Astrocyte (in vitro differentiated cells and primary cell): ENCODE measurements around the gene UBA3. TPM values are rescaled to one million over a fixed set of nuclear protein-coding genes. Genes with fewer than 3 reads are reported as not detected.

ENCODE experiments used
- DNase-seq: peaks from one replicate; pipeline ENCODE4 v3.0.0-alpha.2; 2010; ENCODE audit warnings: low read depth
- FAIRE-seq: peaks from 2 replicates; lab custom pipeline; 2011; peaks lifted over from hg19 to GRCh38; lab: Jason Lieb, UNC
- H2AFZ ChIP-seq: 2 replicates; pipeline ENCODE4 v1.6.0; 2012; ENCODE audit warnings: low read depth, low read length, inconsistent platforms
- H3K27ac ChIP-seq: 2 replicates; pipeline ENCODE4 v1.5.1; 2011; ENCODE audit warnings: low read depth, low read length, inconsistent platforms
- H3K27me3 ChIP-seq: 2 replicates; pipeline ENCODE4 v1.6.0; 2011; ENCODE audit warnings: low read length, inconsistent platforms; ENCODE audit not compliant: insufficient read depth
- H3K36me3 ChIP-seq: 2 replicates; pipeline ENCODE4 v1.5.1; 2011; ENCODE audit warnings: low read length, inconsistent platforms; ENCODE audit not compliant: insufficient read depth
- H3K4me1 ChIP-seq: 2 replicates; pipeline ENCODE4 v1.5.1; 2011; ENCODE audit warnings: low read length, inconsistent platforms; ENCODE audit not compliant: insufficient read depth
- H3K4me2 ChIP-seq: 2 replicates; pipeline ENCODE4 v1.6.0; 2012; ENCODE audit warnings: low read length, inconsistent platforms
- H3K4me3 ChIP-seq: 2 replicates; pipeline ENCODE4 v1.5.1; 2011; ENCODE audit warnings: low read depth, mild to moderate bottlenecking, low read length, inconsistent platforms; ENCODE audit not compliant: insufficient read depth
- H3K79me2 ChIP-seq: 2 replicates; pipeline ENCODE4 v1.6.0; 2012; ENCODE audit warnings: mild to moderate bottlenecking, low read length, inconsistent platforms; ENCODE audit not compliant: insufficient read depth
- H3K9ac ChIP-seq: 2 replicates; pipeline ENCODE4 v1.6.0; 2012; ENCODE audit warnings: mild to moderate bottlenecking, low read length, inconsistent platforms
- H3K9me3 ChIP-seq: 2 replicates; pipeline ENCODE4 v1.5.1; 2012; ENCODE audit warnings: low read depth, mild to moderate bottlenecking, low read length, inconsistent platforms; ENCODE audit not compliant: insufficient read depth
- H4K20me1 ChIP-seq: 2 replicates; pipeline ENCODE4 v1.6.0; 2012; ENCODE audit warnings: low read length, inconsistent platforms; ENCODE audit not compliant: insufficient read depth
- H3K27ac Mint-ChIP-seq: one replicate; pipeline ENCODE4 v1.8.0; 2021; ENCODE audit warnings: mild to moderate bottlenecking, mixed read lengths; ENCODE audit not compliant: unreplicated experiment
- H3K27me3 Mint-ChIP-seq: one replicate; pipeline ENCODE4 v1.8.0; 2021; ENCODE audit warnings: low read depth, mixed read lengths; ENCODE audit not compliant: unreplicated experiment
- H3K36me3 Mint-ChIP-seq: one replicate; pipeline ENCODE4 v1.8.0; 2021; ENCODE audit warnings: low read depth, mixed read lengths; ENCODE audit not compliant: unreplicated experiment
- H3K4me1 Mint-ChIP-seq: one replicate; pipeline ENCODE4 v1.8.0; 2021; ENCODE audit warnings: low read depth, mixed read lengths; ENCODE audit not compliant: unreplicated experiment
- H3K4me3 Mint-ChIP-seq: one replicate; pipeline ENCODE4 v1.8.0; 2021; ENCODE audit warnings: mild to moderate bottlenecking, moderate library complexity, mixed read lengths; ENCODE audit not compliant: unreplicated experiment
- H3K9me3 Mint-ChIP-seq: one replicate; pipeline ENCODE4 v1.8.0; 2021; ENCODE audit warnings: mild to moderate bottlenecking, mixed read lengths; ENCODE audit not compliant: unreplicated experiment
- CTCF ChIP-seq: IDR thresholded peaks from 2 replicates; pipeline ENCODE4 v1.5.1; 2011; ENCODE audit warnings: low read depth, mild to moderate bottlenecking, inconsistent platforms, low read length, moderate library complexity; ENCODE audit not compliant: insufficient read depth
- EZH2 ChIP-seq: IDR thresholded peaks from 2 replicates; pipeline ENCODE4 v1.6.1; 2012; ENCODE audit warnings: mild to moderate bottlenecking, low read length, inconsistent platforms; ENCODE audit not compliant: insufficient read depth
- total RNA-seq: library from RNA; stranded (reverse); gene quantifications from 2 replicates; pipeline ENCODE4 v1.2.1, GENCODE V29; 2021

Gene UBA3
- total RNA-seq, 1 donor from 2014 or later: 79.2 TPM

GRCh38 chr3:69099576-69099975, 19.4 kb upstream of the UBA3 start:
- Histone ChIP-seq H3K9ac (no peak overlapping the region), H4K20me1 (peaks cover 54% of the 10 kb centered on the region), H3K79me2 (peaks cover 58% of the 10 kb centered on the region), H3K36me3 (peaks cover 32% of the 10 kb centered on the region), H3K4me3 (no peak overlapping the region), H3K27me3 (no peaks in the 10 kb centered on the region), H3K4me2 (no peak overlapping the region), H2AFZ (no peak overlapping the region), H3K9me3 (no peaks in the 10 kb centered on the region), H3K27ac (no peak overlapping the region), H3K4me1 (peaks cover 5% of the 10 kb centered on the region)
- Mint-ChIP-seq H3K9me3 (no peaks in the 10 kb centered on the region), H3K4me1 (peaks cover 27% of the 10 kb centered on the region), H3K27ac (no peak overlapping the region), H3K27me3 (no peaks in the 10 kb centered on the region), H3K4me3 (no peak overlapping the region), H3K36me3 (peaks cover 17% of the 10 kb centered on the region)
- FAIRE-seq (no peak), DNase-seq (no peak)
- TF ChIP-seq EZH2 (no peak), CTCF (no peak)

GRCh38 chr3:69097407-69098086, 17.4 kb upstream of the UBA3 start:
- Mint-ChIP-seq H3K27me3 (no peaks in the 10 kb centered on the region), H3K4me1 (peaks cover 36% of the 10 kb centered on the region), H3K9me3 (no peaks in the 10 kb centered on the region), H3K36me3 (peaks cover 11% of the 10 kb centered on the region), H3K27ac (peak overlapping the region; percentile 41), H3K4me3 (peak overlapping the region; percentile 35)
- Histone ChIP-seq H3K27ac (peak overlapping the region; percentile 21), H3K9me3 (no peaks in the 10 kb centered on the region), H3K36me3 (peaks cover 13% of the 10 kb centered on the region), H4K20me1 (peaks cover 66% of the 10 kb centered on the region), H3K79me2 (peaks cover 72% of the 10 kb centered on the region), H3K4me1 (peaks cover 14% of the 10 kb centered on the region), H3K27me3 (no peaks in the 10 kb centered on the region), H3K4me3 (no peak overlapping the region), H2AFZ (no peak overlapping the region), H3K4me2 (peak overlapping the region; percentile 24), H3K9ac (no peak overlapping the region)
- DNase-seq (peak; percentile 60), FAIRE-seq (no peak)
- TF ChIP-seq EZH2: no peak
- TF ChIP-seq CTCF: no peak

- Histone ChIP-seq H2AFZ (no peak overlapping the region), H3K4me1 (peaks cover 21% of the 10 kb centered on the region), H3K79me2 (peaks cover 78% of the 10 kb centered on the region), H3K27me3 (no peaks in the 10 kb centered on the region), H3K4me2 (no peak overlapping the region), H3K27ac (no peak overlapping the region), H3K9me3 (no peaks in the 10 kb centered on the region), H3K9ac (no peak overlapping the region), H3K36me3 (peaks cover 3% of the 10 kb centered on the region), H3K4me3 (no peak overlapping the region), H4K20me1 (peaks cover 67% of the 10 kb centered on the region)
- H3K4me1 Mint-ChIP-seq: peaks cover 35% of the 10 kb centered on the region
- H3K27me3 Mint-ChIP-seq: no peaks in the 10 kb centered on the region
- no peak for TF ChIP-seq CTCF
- no peak for TF ChIP-seq EZH2
- H3K4me3 Mint-ChIP-seq: no peak overlapping the region
- FAIRE-seq (no peak), DNase-seq (no peak)
- no peak overlapping the region for H3K27ac Mint-ChIP-seq
- H3K9me3 Mint-ChIP-seq: no peaks in the 10 kb centered on the region
- peaks cover 3% of the 10 kb centered on the region for H3K36me3 Mint-ChIP-seq
Measured at GRCh38 chr3:69096299-69096698, 16.1 kb upstream of the UBA3 start.
